Loucy (cell line): ENCODE data around the gene DACH1.

Experiments
- EZH2phosphoT487 ChIP-seq: fragments of 200-600 bp; IDR thresholded peaks from 2 replicates; pipeline ENCODE4 v1.6.1; 2018; ENCODE audit warnings: antibody characterized with exemption, mild to moderate bottlenecking, moderate library complexity, borderline replicate concordance
- TF ChIP-seq, protein P1 (sequence below): fragments of 200-600 bp; sonication (generic); conservative IDR thresholded peaks from 2 replicates; pipeline ENCODE4 v1.5.1; 2014; ENCODE audit warnings: mild to moderate bottlenecking, antibody characterized with exemption, low read length

DNA sequence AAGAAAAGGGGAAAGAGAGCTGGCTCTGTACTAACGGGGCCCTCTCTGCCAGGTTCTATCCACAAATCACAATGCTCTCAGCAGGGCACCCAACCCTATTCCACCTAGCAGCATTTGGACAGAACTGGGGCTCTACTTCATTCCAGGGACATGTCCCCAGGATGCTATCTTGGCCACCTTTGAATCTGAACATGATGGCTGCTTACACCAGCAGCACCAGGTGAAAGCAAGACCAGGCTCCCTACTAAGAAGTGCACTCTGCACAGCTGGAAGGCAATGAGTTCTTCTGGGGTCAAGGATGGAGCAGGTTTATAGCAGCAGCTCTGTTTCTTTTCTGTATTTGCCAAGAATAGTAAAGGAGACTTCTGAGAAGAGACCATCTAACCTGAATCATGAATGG lies 222.4 kb downstream of the DACH1 start:
- TF ChIP-seq, protein P1, sequence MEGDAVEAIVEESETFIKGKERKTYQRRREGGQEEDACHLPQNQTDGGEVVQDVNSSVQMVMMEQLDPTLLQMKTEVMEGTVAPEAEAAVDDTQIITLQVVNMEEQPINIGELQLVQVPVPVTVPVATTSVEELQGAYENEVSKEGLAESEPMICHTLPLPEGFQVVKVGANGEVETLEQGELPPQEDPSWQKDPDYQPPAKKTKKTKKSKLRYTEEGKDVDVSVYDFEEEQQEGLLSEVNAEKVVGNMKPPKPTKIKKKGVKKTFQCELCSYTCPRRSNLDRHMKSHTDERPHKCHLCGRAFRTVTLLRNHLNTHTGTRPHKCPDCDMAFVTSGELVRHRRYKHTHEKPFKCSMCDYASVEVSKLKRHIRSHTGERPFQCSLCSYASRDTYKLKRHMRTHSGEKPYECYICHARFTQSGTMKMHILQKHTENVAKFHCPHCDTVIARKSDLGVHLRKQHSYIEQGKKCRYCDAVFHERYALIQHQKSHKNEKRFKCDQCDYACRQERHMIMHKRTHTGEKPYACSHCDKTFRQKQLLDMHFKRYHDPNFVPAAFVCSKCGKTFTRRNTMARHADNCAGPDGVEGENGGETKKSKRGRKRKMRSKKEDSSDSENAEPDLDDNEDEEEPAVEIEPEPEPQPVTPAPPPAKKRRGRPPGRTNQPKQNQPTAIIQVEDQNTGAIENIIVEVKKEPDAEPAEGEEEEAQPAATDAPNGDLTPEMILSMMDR, result no peak
- no peak for TF ChIP-seq EZH2phosphoT487
